ENCODE results near the gene CENPS.
A peak's percentile ranks its signal among the peaks of the same experiment; 100 is the strongest.
"Not testable (repeated sequence)": the region's sequence is repeated elsewhere in the genome, so short reads cannot be mapped to it uniquely, and the experiment has no call there.

Gene CENPS

GRCh38 chr1:10430216-10431069 lies at the start of gene CENPS:
CENPS (plus strand) TSS chr1:10430433; CDS start chr1:10430518, 85 bp downstream.
- peak; percentile 69 for DNase-seq

GRCh38 chr1:10380594-10381275 lies 49.5 kb upstream of the CENPS start:
- no peak for DNase-seq

DNA sequence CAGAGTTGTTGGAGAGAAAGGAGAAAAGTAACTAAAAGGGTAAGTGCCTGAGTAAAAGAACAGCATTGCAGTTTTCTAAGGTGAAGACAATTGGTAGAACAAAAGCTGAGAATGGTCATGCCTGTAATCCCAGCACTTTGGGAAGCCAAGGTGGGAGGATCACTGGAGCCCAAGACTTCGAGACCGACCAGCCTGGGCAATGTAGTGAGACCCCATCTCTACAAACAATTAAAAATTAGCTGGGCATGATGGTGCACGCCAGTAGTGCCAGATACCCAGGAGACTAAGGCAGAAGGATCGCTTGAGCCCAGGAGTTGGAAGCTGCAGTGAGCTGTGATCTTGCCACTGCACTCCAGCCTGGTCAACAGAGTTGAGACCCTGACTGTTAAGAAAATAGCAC lies 46.6 kb upstream of the CENPS start:
- no peak for DNase-seq

- no peak for DNase-seq
Observed at GRCh38 chr1:10384219-10384618, 46.0 kb upstream of the CENPS start.

- no peak for DNase-seq
Observed at GRCh38 chr1:10386761-10387676, 43.2 kb upstream of the CENPS start.

GRCh38 chr1:10387677-10388386 lies 42.4 kb upstream of the CENPS start:
- no peak for DNase-seq

DNA sequence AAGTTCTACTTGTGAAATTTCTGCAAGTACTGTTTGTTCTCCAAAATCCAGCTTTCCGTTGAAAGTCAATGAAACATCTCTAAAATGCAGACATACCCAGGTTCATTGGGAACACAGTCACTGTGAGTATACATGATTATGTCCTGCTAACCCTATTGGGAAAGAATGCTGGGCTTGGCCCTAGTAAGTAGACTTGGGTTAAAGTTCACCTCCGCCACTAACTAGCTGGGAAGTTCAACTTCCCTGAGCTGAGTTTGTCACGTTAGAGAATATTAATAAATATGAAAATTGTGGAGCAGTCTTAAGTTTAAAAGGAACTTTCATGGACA lies 41.9 kb upstream of the CENPS start:
- no peak for DNase-seq

GRCh38 chr1:10389271-10389973 lies 40.8 kb upstream of the CENPS start:
- no peak for DNase-seq

GRCh38 chr1:10396870-10397269 lies 33.4 kb upstream of the CENPS start:
- no peak for DNase-seq

GRCh38 chr1:10398278-10398733 lies 31.9 kb upstream of the CENPS start:
- no peak for DNase-seq

- DNase-seq: peak; percentile 91
Observed at GRCh38 chr1:10398734-10399443, 31.3 kb upstream of the CENPS start, which contains the start of gene PGD. PGD (plus strand) TSS chr1:10399064; CDS start chr1:10399118, 54 bp downstream.

DNA sequence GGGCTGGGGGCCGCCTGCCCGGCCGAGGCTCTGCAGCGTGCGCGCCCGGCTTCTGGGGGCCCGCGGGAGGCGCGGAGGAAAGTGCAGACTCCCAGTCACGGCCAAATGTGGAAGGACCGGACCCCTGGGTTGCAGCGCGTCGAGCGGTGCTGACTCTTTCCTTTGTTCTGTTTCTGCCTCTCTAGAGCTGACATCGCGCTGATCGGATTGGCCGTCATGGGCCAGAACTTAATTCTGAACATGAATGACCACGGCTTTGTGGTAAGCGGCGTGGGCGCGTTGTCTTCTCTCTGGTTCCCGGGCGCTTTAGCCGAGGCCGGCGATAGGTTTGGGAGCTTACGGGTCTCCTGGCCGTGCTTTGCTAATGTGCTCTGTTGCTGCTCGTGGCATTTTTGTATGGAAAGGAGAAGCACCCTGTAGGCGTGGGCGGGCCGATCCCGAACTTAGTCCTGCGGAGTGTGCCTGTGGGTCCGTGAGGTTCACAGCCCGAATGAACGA lies 30.7 kb upstream of the CENPS start:
- no peak for DNase-seq

DNA sequence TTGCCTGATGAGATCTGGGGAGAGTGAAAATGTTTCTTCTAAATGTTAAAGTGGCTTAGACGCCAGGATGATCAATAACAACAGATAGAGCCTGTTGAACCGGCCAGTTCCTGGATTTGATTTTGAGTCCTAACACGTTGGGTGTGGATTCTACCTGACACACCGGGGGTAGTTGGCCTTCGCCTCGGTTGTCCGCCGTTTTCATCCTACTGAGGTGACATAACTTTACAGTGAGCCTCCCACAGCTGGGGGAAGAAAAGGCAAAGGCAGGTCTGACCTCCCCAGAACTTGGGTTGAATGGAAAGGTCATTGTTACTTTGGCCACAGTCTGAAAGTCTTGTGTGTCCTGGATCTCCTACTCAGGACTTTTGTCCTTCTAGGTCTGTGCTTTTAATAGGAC lies 30.2 kb upstream of the CENPS start:
- no peak for DNase-seq

GRCh38 chr1:10401281-10401680 lies 29.0 kb upstream of the CENPS start:
- DNase-seq: no peak

- no peak for DNase-seq
Observed at GRCh38 chr1:10402729-10403274, 27.4 kb upstream of the CENPS start.

DNA sequence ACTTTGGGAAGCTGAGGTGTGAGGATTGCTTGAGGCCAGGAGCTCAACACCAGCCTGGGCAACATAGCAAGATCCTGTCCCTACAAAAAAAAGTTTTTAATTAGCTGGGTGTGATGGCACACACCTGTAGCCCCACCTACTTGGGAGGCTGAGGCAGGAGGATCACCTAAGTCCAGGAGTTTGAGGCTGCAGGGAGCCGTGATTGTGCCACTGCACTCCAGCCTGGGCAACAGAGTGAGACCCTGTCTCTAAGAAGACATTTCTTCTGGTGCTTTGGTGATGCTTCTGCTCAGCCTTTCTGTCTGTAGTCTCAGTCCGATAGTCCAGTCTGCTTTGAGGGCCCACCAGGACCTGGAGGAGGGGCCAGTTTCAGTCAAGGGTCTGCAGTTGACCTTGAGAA lies 23.0 kb upstream of the CENPS start:
- no peak for DNase-seq

DNA sequence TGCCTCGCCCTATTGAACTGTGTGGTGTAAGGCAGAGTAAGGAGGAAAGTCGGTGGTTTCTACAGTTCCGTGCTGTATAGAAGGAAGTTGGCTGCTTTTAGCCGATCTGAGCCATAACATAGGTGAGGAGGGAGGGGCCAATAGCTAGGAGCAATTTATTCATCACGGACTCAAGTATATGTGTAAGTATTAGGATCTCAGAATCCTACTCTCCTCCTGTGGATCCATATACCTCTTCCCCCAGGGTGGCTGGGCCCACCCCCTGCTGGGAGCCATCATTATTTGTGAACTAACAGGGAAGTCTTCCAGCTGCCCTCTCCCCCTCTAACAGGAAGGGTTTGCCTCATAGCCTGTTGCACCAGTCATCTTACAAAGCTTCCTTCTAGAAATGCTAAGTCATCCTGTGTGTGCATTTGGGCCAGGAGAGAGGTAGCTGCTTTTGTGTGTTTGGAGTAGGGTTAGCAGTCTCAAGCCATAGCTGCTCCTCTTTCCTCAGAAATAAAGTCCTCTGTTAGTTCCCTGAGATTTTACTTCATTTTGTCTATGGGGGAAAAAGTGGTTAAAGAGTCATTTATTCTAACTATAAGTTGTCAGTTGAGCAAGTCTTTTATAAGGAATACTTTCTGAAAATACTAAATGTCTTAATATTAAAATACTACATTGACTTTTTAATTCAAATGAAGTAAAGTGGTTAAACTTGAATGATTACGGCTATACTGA lies 14.9 kb upstream of the CENPS start:
- no peak for DNase-seq

- DNase-seq: not testable (repeated sequence)
Observed at GRCh38 chr1:10415967-10416366, 14.3 kb upstream of the CENPS start.

GRCh38 chr1:10418741-10419140 lies 11.5 kb upstream of the CENPS start:
- DNase-seq: not testable (repeated sequence)

GRCh38 chr1:10419351-10419750 lies 10.9 kb upstream of the CENPS start:
- DNase-seq: no peak

Data from NCI-H1048 (cell line).